ENCODE measurements around the gene NAA30.

NAA30 gene

DNA sequence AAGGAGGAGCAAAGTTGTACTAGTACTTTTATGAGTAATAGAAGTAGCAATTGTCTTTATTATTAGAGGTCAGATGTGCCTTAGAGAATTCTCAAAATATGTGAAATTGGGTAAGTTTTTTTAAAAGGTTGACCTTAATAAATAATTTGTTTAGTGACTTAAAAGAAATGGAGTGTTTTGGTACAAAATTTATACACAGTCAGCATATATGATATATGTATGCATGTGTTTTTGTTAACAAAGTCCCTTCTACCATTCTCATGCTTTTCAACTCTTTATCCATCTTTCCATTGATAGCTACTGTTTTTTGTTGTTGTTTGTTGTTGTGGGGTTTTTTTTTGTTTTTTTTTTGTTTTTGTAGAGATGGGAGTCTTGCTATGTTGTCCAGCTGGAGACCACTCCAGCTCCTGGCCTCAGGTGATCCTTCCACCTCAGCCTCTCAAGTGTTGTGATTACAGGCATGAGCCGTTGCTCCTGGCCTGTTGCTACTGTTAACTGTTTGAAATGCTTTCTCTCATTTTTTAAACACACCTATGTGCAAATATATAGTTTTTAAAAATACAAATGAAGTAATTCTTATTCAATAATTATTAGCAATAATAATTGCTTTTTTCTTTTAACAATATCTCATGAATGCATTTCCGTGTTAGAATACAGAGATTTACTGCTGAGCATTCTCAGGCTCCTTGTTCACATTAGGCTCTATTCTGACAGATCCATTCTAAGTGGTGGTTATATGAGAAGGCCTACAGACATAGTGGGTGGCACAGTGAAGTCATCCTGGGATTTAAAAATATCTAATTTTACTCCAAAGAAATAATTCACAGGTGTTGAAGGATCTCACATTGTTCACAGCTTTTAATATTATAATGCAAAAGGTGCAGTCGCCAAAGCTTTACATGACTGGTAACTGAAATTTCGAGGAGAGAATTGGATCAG lies 10.4 kb downstream of the NAA30 start:
- DNase-seq = no peak

DNA sequence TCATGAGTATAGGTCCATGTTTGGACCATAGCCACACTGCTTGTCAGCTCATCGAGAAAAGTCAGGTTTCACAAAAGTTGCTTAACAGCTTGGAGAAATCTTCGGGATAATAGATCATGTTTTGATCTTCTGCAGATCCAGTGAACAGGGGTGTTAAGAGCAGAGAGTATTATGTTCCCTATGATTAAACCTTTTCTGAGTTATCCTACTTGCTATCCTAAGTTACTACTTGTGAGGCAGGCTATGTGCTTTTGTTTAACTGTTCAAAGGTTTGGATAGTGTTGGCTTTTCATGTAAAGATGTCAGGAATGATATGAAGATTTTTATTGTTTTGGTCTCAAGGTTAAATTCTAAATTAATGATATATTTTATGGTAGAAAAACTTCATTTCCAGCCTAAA lies 11.1 kb downstream of the NAA30 start:
- no peak for DNase-seq

DNA sequence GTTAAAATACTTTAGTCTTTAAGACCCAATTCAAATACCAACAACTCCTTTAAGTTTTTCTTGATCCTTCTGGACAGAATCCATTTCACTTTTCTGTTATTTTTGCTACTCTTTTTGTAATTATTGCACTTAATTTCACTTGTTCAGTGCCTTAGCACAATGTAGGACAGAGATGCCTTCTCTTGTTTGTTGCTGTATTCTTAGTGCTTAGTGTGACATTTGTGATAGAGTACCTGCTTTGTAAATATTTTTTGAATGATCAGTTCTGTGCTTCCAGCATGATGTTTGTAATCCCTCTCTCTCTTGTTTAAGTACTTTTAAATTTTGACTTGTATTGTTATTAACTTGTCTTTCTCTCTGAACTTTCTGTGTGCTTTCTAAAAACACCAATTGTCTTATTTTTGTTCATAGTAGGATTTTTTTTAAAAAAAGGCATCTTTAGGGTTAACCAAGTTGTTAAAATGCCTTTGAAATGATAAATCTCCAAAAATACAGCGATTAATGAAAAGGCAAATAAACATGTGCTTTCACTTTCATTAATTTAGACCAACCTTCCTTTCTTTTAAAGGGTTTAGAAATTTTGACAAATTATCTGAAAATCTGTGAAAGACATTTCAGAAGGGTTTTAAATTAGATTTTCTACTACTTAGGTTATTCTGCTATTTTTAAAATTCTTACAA lies 11.9 kb downstream of the NAA30 start:
- DNase-seq = no peak

DNA sequence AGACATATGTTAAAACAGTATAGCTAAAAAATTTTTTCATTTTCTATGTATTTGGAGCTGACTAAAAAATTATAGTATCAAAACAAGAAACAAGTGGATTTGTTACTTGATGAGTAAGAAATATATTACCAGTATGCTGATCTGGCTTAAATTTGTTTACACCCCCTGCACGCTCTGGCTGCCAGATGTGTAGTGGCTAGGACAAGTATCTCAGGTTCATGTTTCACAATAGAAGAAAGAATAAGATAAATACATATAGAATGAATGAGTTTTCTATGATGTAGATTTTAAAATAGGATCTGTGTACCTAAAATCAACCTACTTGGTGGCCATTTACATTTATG lies 13.1 kb downstream of the NAA30 start:
- DNase-seq = no peak

DNA sequence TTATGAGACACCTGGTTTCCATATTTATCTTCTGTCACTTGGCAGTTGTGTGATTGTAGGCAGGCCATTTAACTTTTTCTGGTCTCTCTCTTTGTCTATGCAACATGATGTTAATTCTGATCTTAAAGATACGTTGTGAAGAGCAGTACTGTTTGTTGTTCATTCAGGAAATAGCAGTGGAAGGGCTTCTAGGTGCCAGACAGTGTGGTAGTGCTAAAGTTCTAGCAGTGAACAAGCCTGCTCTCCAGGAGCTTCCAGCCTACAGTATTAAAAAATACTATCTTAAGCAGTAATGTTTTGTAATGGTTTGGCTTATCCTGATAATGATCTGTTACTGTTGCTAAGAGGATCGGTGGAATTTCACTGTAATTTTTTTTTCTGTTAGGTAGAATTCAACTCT lies 15.2 kb downstream of the NAA30 start:
- no peak for DNase-seq

DNA sequence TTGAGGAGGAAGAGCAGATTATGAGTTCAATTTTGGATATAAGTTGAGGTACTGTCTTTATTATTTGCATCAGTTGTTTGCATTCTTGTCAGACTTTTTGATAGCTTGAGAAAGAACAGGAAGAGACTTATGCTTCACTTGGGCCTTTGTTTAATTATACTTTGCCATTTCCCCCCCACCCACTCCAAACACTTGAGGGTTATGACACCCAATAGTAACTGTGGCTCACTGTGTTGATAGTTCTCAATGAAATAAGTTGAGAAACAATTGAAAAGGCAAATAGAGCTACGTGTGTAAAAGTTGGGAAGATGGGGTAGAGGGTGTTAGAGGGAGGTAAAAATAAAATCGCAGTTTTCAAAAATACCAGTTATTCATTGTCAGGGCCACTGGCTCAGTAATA lies 17.7 kb downstream of the NAA30 start:
- no peak for DNase-seq

DNA sequence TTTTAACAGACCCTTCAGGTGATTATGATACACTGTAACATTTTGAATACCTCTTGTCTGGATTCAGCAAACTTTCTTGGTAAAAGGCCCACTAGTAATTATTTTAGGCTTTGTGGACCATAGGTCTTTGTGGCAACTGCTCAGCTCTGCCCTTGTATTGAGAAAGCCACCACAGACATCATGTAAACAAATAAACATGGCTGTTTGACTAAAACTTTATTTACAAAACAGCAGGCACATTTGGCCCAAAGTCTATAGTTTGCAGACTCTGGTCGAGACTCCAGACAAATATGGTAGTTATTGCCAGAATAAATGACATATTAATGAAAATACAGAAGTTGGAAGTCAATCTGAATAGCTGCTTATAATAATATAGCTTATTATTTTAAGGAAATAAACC lies 18.2 kb downstream of the NAA30 start:
- no peak for DNase-seq

DNA sequence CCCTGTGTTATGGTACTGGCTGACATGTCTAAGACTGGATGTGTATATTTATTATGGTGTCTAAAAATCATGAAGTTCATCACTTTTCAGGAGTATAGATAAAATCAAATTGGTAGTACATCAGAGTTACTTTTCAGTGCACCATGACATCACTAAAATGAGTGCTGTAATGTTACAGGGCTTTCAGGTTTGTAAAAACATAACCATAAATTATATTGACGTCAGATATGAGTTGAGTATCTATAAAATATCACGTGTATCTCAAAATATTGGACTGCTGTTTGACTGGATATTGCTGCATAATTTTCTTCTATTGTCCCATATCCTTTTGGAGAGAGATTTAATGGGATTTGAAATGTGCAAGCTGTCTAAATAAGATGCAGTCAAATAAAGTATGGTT lies 22.0 kb downstream of the NAA30 start:
- no peak for DNase-seq

DNA sequence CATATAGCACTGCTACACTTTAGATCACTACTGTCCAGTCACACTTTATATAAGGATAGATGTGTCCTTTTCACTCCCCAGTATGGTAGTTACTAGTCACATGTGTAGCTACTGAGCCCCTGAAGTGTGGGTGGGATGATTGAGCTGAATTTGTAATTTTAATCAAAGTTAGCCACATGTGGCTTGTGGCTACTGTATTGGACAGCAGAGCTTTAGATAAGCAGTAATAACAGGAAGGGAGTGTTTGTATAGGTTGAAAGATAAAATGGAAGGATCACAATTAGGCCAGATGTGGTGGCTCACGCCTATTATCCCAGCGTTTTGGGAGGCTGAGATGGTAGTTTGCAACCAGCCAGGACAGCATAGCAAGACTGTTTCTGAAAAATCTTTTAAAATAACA lies 23.5 kb downstream of the NAA30 start:
- no peak for DNase-seq

DNA sequence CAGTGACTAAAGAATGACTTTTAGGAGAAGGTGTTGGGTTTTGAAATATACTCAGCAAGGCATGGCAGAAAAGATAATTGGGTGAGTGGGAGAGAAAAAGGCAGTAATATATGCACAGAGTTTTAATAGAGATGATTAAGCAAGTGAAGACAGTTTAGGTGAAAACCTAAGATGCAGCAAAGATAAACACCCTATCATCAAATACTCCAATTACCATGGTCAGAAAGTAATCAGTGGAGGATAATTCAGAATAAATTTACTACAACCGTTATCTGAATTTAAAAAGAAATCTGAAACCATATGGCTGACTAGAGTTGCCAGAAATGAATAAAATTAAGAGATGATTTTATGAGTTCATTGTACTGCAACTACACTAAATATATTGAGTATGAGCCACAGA lies 26.8 kb downstream of the NAA30 start:
- no peak for DNase-seq

DNA sequence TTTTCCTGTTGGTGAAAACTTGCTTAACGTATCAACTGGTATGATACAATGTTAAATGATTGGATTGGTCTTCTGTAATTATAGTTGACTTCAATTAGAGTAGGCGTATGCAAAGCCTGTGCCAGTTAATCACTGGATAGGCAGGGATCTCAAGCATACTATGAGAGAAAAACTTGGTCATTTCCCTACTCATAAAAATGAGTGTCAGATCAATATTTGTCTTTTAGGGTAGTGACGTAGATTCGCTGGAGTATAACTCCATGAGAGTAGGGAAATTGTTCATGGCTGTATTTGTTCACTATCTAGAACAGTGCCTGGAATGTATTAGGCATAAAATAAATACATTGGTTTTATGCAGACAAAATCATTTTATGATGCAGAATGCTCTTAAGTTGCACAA lies 28.6 kb downstream of the NAA30 start:
- no peak for DNase-seq

DNA sequence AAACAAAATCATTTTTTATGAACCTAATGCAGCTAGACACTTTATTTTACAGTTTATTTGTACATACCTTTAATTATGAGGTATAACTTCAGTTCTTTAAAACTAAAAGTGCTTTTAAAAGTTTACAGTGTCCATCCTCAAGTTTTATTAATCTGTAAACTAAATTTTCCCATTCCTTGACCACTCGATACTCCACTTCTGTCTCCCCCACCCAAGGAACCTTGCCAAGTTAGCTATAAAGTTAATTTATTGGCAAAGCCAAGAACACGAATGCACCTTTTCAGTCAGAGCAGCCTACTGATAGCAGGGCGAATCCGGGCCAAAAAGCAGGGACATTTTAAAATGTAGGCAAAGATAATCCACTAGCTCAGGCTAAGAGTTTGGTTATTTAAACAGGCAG lies 29.6 kb downstream of the NAA30 start:
- DNase-seq = no peak

DNA sequence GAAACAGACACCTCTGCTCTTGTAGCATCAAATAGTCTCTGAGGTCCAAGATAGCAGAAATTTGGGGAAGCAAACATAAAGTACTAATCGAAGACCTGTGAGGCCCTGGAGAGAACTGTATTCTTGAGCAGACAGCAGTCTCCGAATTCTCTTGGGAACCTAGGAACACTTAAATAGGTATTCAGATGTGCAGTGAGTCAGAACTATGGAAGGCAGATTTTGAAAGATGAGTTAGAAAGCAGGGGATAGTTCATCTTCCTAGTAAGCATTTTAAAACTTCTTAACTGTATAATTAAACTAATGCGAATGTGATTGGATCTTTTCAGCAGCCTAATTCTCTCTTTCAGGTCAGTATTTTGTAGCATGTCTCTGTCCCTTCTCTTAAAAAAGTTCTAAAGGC lies 30.6 kb downstream of the NAA30 start:
- no peak for DNase-seq

DNA sequence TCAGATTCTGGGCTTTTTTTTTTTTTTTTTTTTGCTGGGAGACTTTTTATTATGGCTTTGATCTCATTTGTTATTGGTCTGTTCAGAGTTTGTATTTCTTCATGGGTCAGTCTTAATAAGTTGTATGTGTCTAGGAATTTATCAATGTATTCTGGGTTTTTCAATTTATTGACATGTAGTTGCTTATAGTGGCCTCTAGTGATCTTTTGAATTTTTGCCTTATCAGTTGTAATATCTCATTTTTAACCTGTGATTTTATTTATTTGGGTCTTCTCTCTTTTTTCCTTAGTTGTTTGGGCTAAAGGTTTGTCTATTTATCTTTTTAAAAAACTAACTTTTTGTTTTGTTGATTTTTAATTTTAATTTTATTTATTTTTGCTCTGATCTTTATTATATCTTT lies 45.5 kb downstream of the NAA30 start:
- no peak for DNase-seq

DNA sequence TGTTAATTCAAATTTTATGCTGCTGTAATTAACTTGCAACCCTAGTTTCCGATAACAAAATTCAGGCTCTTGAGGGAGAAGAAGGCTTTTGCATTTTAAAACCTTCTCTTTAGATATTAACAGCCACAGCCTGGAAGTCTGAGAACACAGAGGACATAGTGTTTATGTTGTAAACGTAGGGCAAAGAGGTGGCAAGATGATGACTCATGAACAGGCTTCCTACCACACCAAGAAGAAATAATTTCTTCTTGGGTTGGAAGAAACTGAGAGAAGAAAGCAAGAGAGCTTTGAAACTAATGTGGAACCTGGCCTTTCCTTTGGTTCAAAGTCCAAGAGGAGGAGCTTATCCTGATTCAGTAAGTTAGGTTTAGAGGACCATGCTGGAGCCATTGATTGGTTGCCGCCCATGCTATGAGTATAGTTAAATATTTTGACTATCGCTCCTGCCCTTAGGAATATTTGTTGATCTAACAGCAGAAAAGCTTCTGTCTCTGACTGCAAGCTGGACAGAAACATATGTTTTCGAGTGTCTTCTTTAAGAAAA lies 71.5 kb downstream of the NAA30 start:
- DNase-seq = no peak

DNA sequence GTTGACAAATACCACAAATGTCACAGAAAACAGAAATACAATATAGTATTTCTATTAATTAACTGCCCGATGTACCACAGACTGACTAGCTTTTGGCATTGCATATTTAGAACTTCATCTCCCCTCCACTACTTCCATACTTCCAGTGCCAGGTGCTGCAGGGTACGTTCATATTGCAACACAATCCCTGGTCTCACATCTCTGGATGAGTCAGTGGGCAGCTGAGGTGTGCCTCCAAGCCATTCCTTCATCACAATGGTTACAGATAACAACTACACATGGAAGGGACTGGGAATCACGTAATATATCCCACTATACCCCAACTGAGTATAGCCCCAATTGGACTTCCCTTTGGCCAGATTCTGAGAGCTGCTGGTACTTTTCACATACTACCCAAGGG lies 72.2 kb downstream of the NAA30 start:
- no peak for DNase-seq

DNA sequence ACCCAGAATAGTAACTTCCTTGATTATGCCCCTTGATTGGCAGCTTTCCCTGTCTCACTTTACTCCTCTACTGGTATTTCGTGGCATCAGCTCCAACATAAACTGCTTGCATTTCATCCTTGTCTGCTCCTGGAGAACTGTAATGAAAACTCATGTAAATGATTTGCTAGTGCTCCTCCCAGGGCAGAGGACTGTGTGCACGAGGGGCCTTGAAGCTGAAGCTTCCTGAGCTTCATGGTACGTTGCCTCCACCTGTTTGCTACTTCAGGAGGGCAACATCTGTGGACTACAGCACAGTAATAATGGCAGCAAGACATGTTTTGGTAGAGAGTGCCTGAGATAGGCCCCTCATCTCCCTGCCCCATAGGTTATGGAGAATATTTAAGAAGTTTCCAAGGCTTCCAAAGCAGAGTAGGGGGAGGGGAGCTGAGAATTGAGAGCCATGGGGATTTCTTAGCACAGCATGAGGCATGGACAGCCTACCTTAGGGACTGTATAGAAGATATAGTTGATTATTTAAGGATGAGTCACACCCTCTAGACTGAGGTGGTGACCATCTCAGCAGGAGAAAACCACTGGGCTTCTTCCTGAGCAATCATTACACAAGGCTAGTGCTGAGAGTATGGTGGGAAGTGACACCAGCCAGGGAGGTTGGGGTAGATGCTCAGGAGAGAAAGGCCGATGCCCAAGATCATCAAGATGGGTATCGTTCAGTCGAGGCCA lies 73.8 kb downstream of the NAA30 start:
- no peak for DNase-seq
